Stomach (tissue), 9 donors: ENCODE results near the gene IKZF4. TPM values are rescaled to one million over a fixed set of nuclear protein-coding genes. Genes with fewer than 3 reads are reported as not detected.
"Not testable (repeated sequence)": the region's sequence is repeated elsewhere in the genome, so short reads cannot be mapped to it uniquely, and the experiment has no call there.

Experiments
- DNase-seq, 2 donors: peaks; one replicate each; pipeline versions ENCODE4 v3.0.0 to v3.0.0-alpha.2; 2013 to 2019
- H3K27ac ChIP-seq, 5 donors: fragments of 200-600 bp in 4 of 5; sonication (generic) in 4 of 5; one replicate each; pipeline ENCODE4 v1.5.1; 2013 to 2019; ENCODE audit warnings: mild to moderate bottlenecking in 1 of 5, moderate library complexity in 1 of 5
- H3K27me3 ChIP-seq, 3 donors: fragments of 200-600 bp; sonication (generic); one replicate each; pipeline ENCODE4 v1.5.1; 2017 to 2019; ENCODE audit warnings: mixed run types in 1 of 3
- H3K36me3 ChIP-seq, 4 donors: fragments of 200-600 bp; sonication (generic); 1 replicate in 3 of 4; 2 replicates in 1 of 4; pipeline ENCODE4 v1.5.1; 2016 to 2019
- H3K4me1 ChIP-seq, 4 donors: fragments of 200-600 bp; sonication (generic); one replicate each; pipeline ENCODE4 v1.5.1; 2016 to 2019
- H3K4me3 ChIP-seq, 4 donors: fragments of 200-600 bp; sonication (generic) in 3 of 4; one replicate each; pipeline ENCODE4 v1.5.1; 2016 to 2019; ENCODE audit warnings: mild to moderate bottlenecking in 1 of 4
- H3K9me3 ChIP-seq, 4 donors: fragments of 200-600 bp; sonication (generic); one replicate each; pipeline ENCODE4 v1.5.1; 2016 to 2019
- EP300 ChIP-seq: sonication (generic); formaldehyde crosslinking; IDR thresholded peaks from one replicate; pipeline ENCODE4 v1.6.1; 2017; ENCODE audit warnings: antibody characterized with exemption
- POLR2A ChIP-seq, 4 donors: fragments of 450-650 bp; IDR thresholded peaks; one replicate each; pipeline ENCODE4 v1.6.1; 2016; ENCODE audit warnings: antibody characterized with exemption in 4 of 4, control low read depth in 2 of 4, mild to moderate bottlenecking in 1 of 4, moderate library complexity in 1 of 4
- POLR2AphosphoS5 ChIP-seq, 3 donors: sonication (generic); formaldehyde crosslinking; IDR thresholded peaks; one replicate each; pipeline ENCODE4 v1.6.1; 2016; ENCODE audit warnings: antibody characterized with exemption in 3 of 3
- WGBS, 5 donors: extraction: QIAGEN DNeasy Blood & Tissue Kit in 3 of 5; methylation state at CpG; one replicate each; pipeline versions ENCODE4 v1.1.5 to v1.1.7; 2013 to 2018; 5-methylcytosine and 5-hydroxymethylcytosine counted together
- intact Hi-C: fragments of 100-400 bp; cut with DNase I; formaldehyde crosslinking; loops from one replicate; pipeline ENCODE4 v1.15.1; 2023; ENCODE audit warnings: low total_unique reads
- polyA plus RNA-seq, 3 donors: library from polyadenylated mRNA; stranded (reverse); fragments of 200-250 nt; gene quantifications; one replicate each; pipeline ENCODE4 v1.2.3, GENCODE V29; 2013
- total RNA-seq, 5 donors: library from RNA; depleted of rRNA; stranded (reverse); fragments of >200 nt; gene quantifications; one replicate each; pipeline versions ENCODE4 v1.1.0 to v1.2.3, GENCODE V29; 2014 to 2016
- TF ChIP-seq, protein P1 (sequence below), 7 experiments: fragments of 450-650 bp in 4 of 7; fragments of 200-600 bp in 3 of 7; sonication (generic) in 3 of 7; IDR thresholded peaks; one replicate each; pipeline ENCODE4 v1.5.1; 2016 to 2019; ENCODE audit warnings: antibody characterized with exemption in 7 of 7, control low read depth in 2 of 7, mild to moderate bottlenecking in 1 of 7
- donor health status: healthy with polysubstance abuse.
- donor health status: Bipolar disorder and iron deficiency.
- donor health status: healthy.

Gene IKZF4
- total and polyA plus RNA-seq, 8 donors, result 1.5 to 15.6 (median 2.9) TPM

DNA sequence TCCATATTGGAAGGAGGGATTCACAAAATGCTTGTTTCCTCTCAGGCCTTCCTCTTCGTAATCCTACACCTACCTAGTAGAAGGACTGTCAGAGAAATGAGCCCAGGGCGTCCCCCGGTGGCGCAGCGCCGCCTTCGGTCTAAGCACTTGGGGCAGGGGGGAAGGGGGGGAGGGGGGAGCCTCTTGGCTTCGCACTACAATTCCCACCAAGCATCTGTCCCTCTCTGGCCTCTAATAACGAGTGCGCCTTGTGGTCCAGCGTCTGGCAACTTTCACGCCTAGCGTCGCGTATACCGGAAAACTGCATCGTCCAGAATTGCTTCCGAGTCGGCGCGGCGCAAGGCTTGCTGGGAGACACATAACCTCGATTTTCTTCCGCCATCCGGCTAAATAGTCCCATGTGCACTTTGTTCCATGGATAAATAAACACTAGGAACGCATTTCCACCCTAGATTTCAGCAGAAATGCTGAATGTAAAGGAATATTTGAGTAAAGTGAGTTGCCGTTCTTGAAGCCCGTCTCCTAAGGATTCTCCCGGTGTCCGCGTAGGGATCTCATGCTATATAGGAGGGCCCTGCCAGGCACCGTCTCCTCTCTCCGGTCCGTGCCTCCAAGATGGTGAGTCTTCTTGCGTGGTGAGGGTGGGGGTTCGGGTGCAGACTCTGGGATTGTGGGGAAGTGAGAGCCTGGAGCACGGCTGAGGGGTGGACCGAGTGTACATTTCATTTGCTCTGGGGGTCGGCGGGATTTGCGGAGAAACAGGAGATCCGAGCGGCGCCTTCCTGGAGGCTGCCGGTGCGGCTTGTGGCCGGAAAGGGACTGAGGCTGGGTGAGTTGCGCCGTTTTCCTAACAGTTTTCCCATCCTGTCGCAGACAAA is 20.9 kb downstream of the IKZF4 start, which contains the start of gene RPS26:
Gene RPS26, plus strand, starts transcription at position 367 of the 878 bp plus-strand sequence. Its CDS starts 249 bp downstream, at position 616.
- Histone ChIP-seq H3K4me1 (peaks cover 12 to 27% (median 19%) of the 10 kb centered on the region in 4 donors), H3K27ac (peak within 1 kb of the TSS; percentile 89 to 98 (median 96)), H3K27me3 (no peaks in the 10 kb centered on the region), H3K9me3 (no peaks in the 10 kb centered on the region), H3K4me3 (peak within 1 kb of the TSS; percentile 73 to 88 (median 80)), H3K36me3 (peaks cover 22 to 41% (median 37%) of the 10 kb centered on the region in 4 donors)
- 0 to 1% (median 0%) methylated on average over 40 to 50 of the region's 50 CpGs for WGBS, 5 donors
- intact Hi-C loops, result no loop called here
- TF ChIP-seq POLR2AphosphoS5 (IDR thresholded peaks at IDR 0.05), result peak; percentile 84 to 99 (median 98)
- no peak for TF ChIP-seq EP300
- TF ChIP-seq, protein P1, sequence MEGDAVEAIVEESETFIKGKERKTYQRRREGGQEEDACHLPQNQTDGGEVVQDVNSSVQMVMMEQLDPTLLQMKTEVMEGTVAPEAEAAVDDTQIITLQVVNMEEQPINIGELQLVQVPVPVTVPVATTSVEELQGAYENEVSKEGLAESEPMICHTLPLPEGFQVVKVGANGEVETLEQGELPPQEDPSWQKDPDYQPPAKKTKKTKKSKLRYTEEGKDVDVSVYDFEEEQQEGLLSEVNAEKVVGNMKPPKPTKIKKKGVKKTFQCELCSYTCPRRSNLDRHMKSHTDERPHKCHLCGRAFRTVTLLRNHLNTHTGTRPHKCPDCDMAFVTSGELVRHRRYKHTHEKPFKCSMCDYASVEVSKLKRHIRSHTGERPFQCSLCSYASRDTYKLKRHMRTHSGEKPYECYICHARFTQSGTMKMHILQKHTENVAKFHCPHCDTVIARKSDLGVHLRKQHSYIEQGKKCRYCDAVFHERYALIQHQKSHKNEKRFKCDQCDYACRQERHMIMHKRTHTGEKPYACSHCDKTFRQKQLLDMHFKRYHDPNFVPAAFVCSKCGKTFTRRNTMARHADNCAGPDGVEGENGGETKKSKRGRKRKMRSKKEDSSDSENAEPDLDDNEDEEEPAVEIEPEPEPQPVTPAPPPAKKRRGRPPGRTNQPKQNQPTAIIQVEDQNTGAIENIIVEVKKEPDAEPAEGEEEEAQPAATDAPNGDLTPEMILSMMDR (IDR thresholded peaks at IDR 0.05), result peak in 2 of 7 experiments; percentile 45 to 49
- peak in 2 of 4 donors; percentile 71 to 83 for TF ChIP-seq POLR2A (IDR thresholded peaks at IDR 0.05)
- DNase-seq, result peak; percentile 95 to 100

DNA sequence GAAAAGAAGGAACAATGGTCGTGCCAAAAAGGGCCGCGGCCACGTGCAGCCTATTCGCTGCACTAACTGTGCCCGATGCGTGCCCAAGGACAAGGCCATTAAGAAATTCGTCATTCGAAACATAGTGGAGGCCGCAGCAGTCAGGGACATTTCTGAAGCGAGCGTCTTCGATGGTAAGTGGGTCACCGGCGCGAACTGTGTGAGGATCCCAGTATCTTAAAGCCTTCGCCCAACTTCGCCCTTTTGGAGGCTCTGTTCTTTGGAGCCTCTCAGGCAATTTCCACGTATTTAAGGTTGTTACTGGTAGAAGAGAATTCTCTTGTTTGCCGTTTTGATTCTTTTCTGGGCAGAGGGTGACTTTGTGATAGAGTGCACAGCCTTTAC is 21.6 kb downstream of the IKZF4 start:
- H3K27me3 ChIP-seq, H3K9me3 ChIP-seq, DNase-seq, intact Hi-C loops: not testable (repeated sequence)
- Histone ChIP-seq H3K27ac (peak overlapping the region; percentile 89 to 98 (median 96)), H3K4me3 (peak overlapping the region; percentile 73 to 88 (median 80)), H3K4me1 (peaks cover 12 to 34% (median 22%) of the 10 kb centered on the region in 4 donors), H3K36me3 (peaks cover 22 to 35% (median 33%) of the 10 kb centered on the region in 4 donors)
- WGBS, 5 donors, result 0 to 4% (median 4%) methylated on average over 17 to 20 of the region's 20 CpGs

DNA sequence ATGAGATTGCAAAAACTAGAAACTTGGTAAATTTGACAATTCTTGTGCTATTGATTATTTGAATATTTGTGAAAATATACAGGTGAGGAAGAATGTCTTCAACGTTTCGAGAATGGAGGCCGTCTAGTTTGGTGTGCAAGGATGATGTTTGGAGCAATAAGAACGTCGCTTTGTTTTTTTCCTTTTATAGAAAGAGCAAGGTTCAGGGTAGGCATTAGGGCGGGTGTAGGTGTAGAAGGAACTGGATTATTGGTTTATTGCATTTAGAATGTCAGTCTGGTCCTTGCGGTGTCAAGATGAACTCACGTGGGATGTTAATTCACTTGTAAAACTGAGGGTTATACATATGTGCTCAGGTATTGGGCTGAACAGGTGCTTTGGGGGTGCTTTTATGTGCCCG is 22.0 kb downstream of the IKZF4 start:
- WGBS, 5 donors, result 12 to 28% (median 22%) methylated on average over 9 of the region's 9 CpGs
- intact Hi-C loops, result no loop called here
- peaks cover 12 to 34% (median 22%) of the 10 kb centered on the region in 4 donors for H3K4me1 ChIP-seq
- no peak for DNase-seq
- peaks cover 22 to 32% (median 30%) of the 10 kb centered on the region in 4 donors for H3K36me3 ChIP-seq
- no peaks in the 10 kb centered on the region for H3K9me3 ChIP-seq
- H3K4me3 ChIP-seq, result peak overlapping the region; percentile 73 to 88 (median 80)
- H3K27ac ChIP-seq, result peak overlapping the region in 4 of 5 donors; percentile 89 to 98 (median 96)
- TF ChIP-seq POLR2A (IDR thresholded peaks at IDR 0.05), result no peak
- no peak for TF ChIP-seq POLR2AphosphoS5 (IDR thresholded peaks at IDR 0.05)
- TF ChIP-seq EP300, result no peak
- TF ChIP-seq, protein P1 (IDR thresholded peaks at IDR 0.05), result no peak
- no peaks in the 10 kb centered on the region for H3K27me3 ChIP-seq

DNA sequence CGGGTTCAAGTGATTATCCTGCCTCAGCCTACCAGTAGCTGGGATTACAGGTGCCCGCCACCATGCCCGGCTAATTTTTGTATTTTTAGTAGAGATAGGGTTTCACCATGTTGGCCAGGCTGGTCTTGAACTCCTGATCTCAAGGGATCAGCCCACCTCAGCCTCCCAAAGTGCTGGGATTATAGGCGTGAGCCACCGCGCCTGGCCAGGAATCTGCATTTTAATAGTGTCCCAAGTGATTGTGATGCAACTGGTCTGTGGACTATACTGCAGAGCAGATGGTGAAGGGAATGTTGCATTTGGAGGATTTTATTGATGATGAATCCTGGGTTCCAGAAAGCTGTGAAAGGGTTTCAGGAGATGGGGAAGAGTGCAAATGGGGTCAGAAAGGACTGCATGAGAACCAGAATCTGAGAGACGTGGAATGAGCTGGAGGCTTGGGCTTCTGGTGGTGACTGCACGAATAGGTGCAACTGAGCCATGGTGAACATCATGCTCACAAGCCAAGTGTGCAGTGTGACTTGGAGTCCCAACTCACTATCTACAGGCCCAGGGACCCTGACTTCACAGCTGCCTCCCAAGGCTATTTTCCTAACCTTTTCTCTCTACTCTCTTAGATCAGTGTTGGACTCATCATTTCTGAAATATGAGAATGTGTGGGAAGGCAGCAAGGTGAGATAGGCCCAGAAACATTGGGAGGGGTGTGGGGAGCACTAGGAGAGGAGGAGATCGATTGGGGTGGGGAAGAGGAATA is 25.4 kb downstream of the IKZF4 start:
- Histone ChIP-seq H3K36me3 (peaks cover 22 to 32% (median 29%) of the 10 kb centered on the region in 4 donors), H3K4me1 (peaks cover 12 to 27% (median 17%) of the 10 kb centered on the region in 4 donors), H3K9me3 (no peaks in the 10 kb centered on the region), H3K27ac (peak overlapping the region in 2 of 5 donors; percentile 33 to 54), H3K27me3 (no peaks in the 10 kb centered on the region), H3K4me3 (no peak overlapping the region)
- WGBS, 5 donors, result 70 to 81% (median 77%) methylated on average over 9 of the region's 9 CpGs
- no peak for DNase-seq
- intact Hi-C loops, result no loop called here
- TF ChIP-seq EP300 (no peak), POLR2AphosphoS5 (IDR thresholded peaks at IDR 0.05) (no peak), POLR2A (IDR thresholded peaks at IDR 0.05) (no peak)
- TF ChIP-seq, protein P1 (IDR thresholded peaks at IDR 0.05), result no peak
